ENCODE measurements around the gene COL15A1.

Gene COL15A1

GRCh38 chr9:99118782-99119466 lies 175.2 kb downstream of the COL15A1 start:
- DNase-seq: no peak

GRCh38 chr9:99119976-99120655 lies 176.4 kb downstream of the COL15A1 start:
- DNase-seq: no peak

Data from NCI-H1930 (cell line).